ENCODE measurements around the gene CCR8. TPM values are rescaled to one million over a fixed set of nuclear protein-coding genes. Genes with fewer than 3 reads are reported as not detected.

The CCR8 gene
- total RNA-seq, result not detected

- no peak for DNase-seq (ENCODE audit: low spot score)
- intact Hi-C loops (cut with DNase I), result no loop called here
- no peak for ATAC-seq
Measured at GRCh38 chr3:39329493-39329892, at the start of gene CCR8. CCR8 (plus strand) TSS chr3:39329709; CDS start chr3:39332332, 2,623 bp downstream.

- intact Hi-C loops (cut with DNase I), result no loop called here
- DNase-seq (ENCODE audit: low spot score) (no peak), ATAC-seq (peak; percentile 32)
Measured at GRCh38 chr3:39279745-39280517, 49.6 kb upstream of the CCR8 start, which contains the start of gene CX3CR1. CX3CR1 (minus strand) TSS chr3:39280036; CDS start chr3:39266509, 13,527 bp downstream.

GRCh38 chr3:39280571-39280970 is 48.9 kb upstream of the CCR8 start:
- ATAC-seq (no peak), DNase-seq (ENCODE audit: low spot score) (no peak)
- intact Hi-C loops (cut with DNase I), result no loop called here

- intact Hi-C loops (cut with DNase I), result no loop called here
- ATAC-seq (no peak), DNase-seq (ENCODE audit: low spot score) (no peak)
Measured at GRCh38 chr3:39281533-39281932, 48.0 kb upstream of the CCR8 start.

- intact Hi-C loops (cut with DNase I), result no loop called here
- ATAC-seq, result no peak
- no peak for DNase-seq (ENCODE audit: low spot score)
Measured at GRCh38 chr3:39282057-39282456, 47.5 kb upstream of the CCR8 start.

- DNase-seq (ENCODE audit: low spot score), result no peak
- intact Hi-C loops (cut with DNase I), result no loop called here
- ATAC-seq, result peak; percentile 10
Measured at GRCh38 chr3:39284457-39284881, 45.0 kb upstream of the CCR8 start.

- DNase-seq (ENCODE audit: low spot score) (no peak), ATAC-seq (no peak)
- intact Hi-C loops (cut with DNase I), result no loop called here
Measured at GRCh38 chr3:39285332-39285731, 44.2 kb upstream of the CCR8 start.

GRCh38 chr3:39286771-39287170 is 42.7 kb upstream of the CCR8 start:
- no peak for ATAC-seq
- intact Hi-C loops (cut with DNase I), result no loop called here
- DNase-seq (ENCODE audit: low spot score), result no peak

GRCh38 chr3:39287216-39288164 is 42.0 kb upstream of the CCR8 start:
- intact Hi-C loops (cut with DNase I), result no loop called here
- no peak for DNase-seq (ENCODE audit: low spot score)
- no peak for ATAC-seq

GRCh38 chr3:39288300-39288808 is 41.2 kb upstream of the CCR8 start:
- DNase-seq (ENCODE audit: low spot score) (peak; percentile 86), ATAC-seq (peak; percentile 87)
- intact Hi-C loops (cut with DNase I), result no loop called here

GRCh38 chr3:39289107-39289506 is 40.4 kb upstream of the CCR8 start:
- DNase-seq (ENCODE audit: low spot score), result no peak
- intact Hi-C loops (cut with DNase I), result no loop called here
- ATAC-seq, result no peak

- no peak for DNase-seq (ENCODE audit: low spot score)
- intact Hi-C loops (cut with DNase I), result loop anchor here (5.0 to 10.0 kb wide), 2 partner anchors 103 to 165 kb away; no protein-coding TSS in a partner anchor
- no peak for ATAC-seq
Measured at GRCh38 chr3:39290255-39290654, 39.3 kb upstream of the CCR8 start.

- intact Hi-C loops (cut with DNase I), result loop anchor here (5.0 to 10.0 kb wide), 2 partner anchors 105 to 167 kb away; no protein-coding TSS in a partner anchor
- DNase-seq (ENCODE audit: low spot score), result peak; percentile 81
- ATAC-seq, result peak; percentile 71
Measured at GRCh38 chr3:39291903-39292329, 37.6 kb upstream of the CCR8 start.

GRCh38 chr3:39292961-39293360 is 36.5 kb upstream of the CCR8 start:
- intact Hi-C loops (cut with DNase I), result loop anchor here (5.0 to 10.0 kb wide), 2 partner anchors 106 to 168 kb away; no protein-coding TSS in a partner anchor
- ATAC-seq (no peak), DNase-seq (ENCODE audit: low spot score) (no peak)

- ATAC-seq (no peak), DNase-seq (ENCODE audit: low spot score) (no peak)
- intact Hi-C loops (cut with DNase I), result loop anchor here (5.0 to 10.0 kb wide), 2 partner anchors 107 to 170 kb away; no protein-coding TSS in a partner anchor
Measured at GRCh38 chr3:39294446-39295183, 34.9 kb upstream of the CCR8 start.

- intact Hi-C loops (cut with DNase I), result loop anchor here (10.0 kb wide), 1 partner anchor 170 kb away; no protein-coding TSS in a partner anchor
- DNase-seq (ENCODE audit: low spot score) (no peak), ATAC-seq (no peak)
Measured at GRCh38 chr3:39295184-39295775, 34.2 kb upstream of the CCR8 start.

- intact Hi-C loops (cut with DNase I), result loop anchor here (10.0 kb wide), 1 partner anchor 172 kb away; no protein-coding TSS in a partner anchor
- ATAC-seq (no peak), DNase-seq (ENCODE audit: low spot score) (no peak)
Measured at GRCh38 chr3:39296197-39297077, 33.1 kb upstream of the CCR8 start.
